Skeletal muscle tissue (tissue), 4 donors: Measurements from ENCODE around the gene HOXD13. TPM values are rescaled to one million over a fixed set of nuclear protein-coding genes. Genes with fewer than 3 reads are reported as not detected.

Experiments
- H3K27ac ChIP-seq: one replicate; pipeline ENCODE4 v1.7.0; 2013; ENCODE audit warnings: mild to moderate bottlenecking, low read depth, low read length, inconsistent platforms
- H3K27me3 ChIP-seq, 3 donors: one replicate each; pipeline ENCODE4 v1.7.0; 2013; ENCODE audit warnings: low read length in 3 of 3; ENCODE audit not compliant: control insufficient read depth in 3 of 3, insufficient read depth in 3 of 3
- H3K36me3 ChIP-seq, 3 donors: one replicate each; pipeline ENCODE4 v1.7.0; 2013; ENCODE audit warnings: low read length in 3 of 3; ENCODE audit not compliant: control insufficient read depth in 3 of 3, insufficient read depth in 3 of 3
- H3K4me1 ChIP-seq, 3 donors: one replicate each; pipeline ENCODE4 v1.7.0; 2013; ENCODE audit warnings: low read length in 3 of 3, mild to moderate bottlenecking in 3 of 3; ENCODE audit not compliant: control insufficient read depth in 3 of 3, insufficient read depth in 3 of 3
- H3K4me3 ChIP-seq, 3 donors: one replicate each; pipeline ENCODE4 v1.7.0; 2013; ENCODE audit warnings: low read length in 3 of 3
- H3K9ac ChIP-seq, 3 donors: one replicate each; pipeline ENCODE4 v1.7.0; 2013; ENCODE audit warnings: low read length in 3 of 3, mild to moderate bottlenecking in 3 of 3, moderate library complexity in 2 of 3, low read depth in 1 of 3
- H3K9me3 ChIP-seq, 3 donors: one replicate each; pipeline ENCODE4 v1.7.0; 2013; ENCODE audit warnings: low read length in 3 of 3; ENCODE audit not compliant: control insufficient read depth in 3 of 3
- total RNA-seq: library from RNA; depleted of rRNA; stranded (reverse); fragments of >200 nt; gene quantifications from one replicate; pipeline ENCODE4 v1.2.3, GENCODE V29; 2014
- donor health status: Osteomylitis.

Gene HOXD13
- total RNA-seq, 1 donor from 2014 or later, result under 0.01 TPM

- Histone ChIP-seq H3K9ac (no peak overlapping the region), H3K9me3 (peaks cover 0 to 1% (median 0%) of the 10 kb centered on the region in 3 donors), H3K27me3 (peaks cover 95 to 97% (median 95%) of the 10 kb centered on the region in 3 donors), H3K4me1 (peaks cover 7 to 12% (median 11%) of the 10 kb centered on the region in 3 donors), H3K27ac (no peak overlapping the region), H3K36me3 (no peaks in the 10 kb centered on the region), H3K4me3 (no peak overlapping the region)
These were observed 19.3 kb upstream of the HOXD13 start for GRCh38 chr2:176072951-176073904.

- Histone ChIP-seq H3K27me3 (peaks cover 94 to 96% (median 95%) of the 10 kb centered on the region in 3 donors), H3K36me3 (no peaks in the 10 kb centered on the region), H3K27ac (no peak overlapping the region), H3K9ac (no peak overlapping the region), H3K4me1 (peaks cover 6 to 13% (median 12%) of the 10 kb centered on the region in 3 donors), H3K9me3 (peaks cover 0 to 1% (median 0%) of the 10 kb centered on the region in 3 donors), H3K4me3 (no peak overlapping the region)
These were observed 17.5 kb upstream of the HOXD13 start for GRCh38 chr2:176074919-176075425.

GRCh38 chr2:176075481-176075880, 17.0 kb upstream of the HOXD13 start:
- Histone ChIP-seq H3K36me3 (no peaks in the 10 kb centered on the region), H3K4me3 (no peak overlapping the region), H3K27ac (no peak overlapping the region), H3K9me3 (peaks cover 0 to 1% (median 0%) of the 10 kb centered on the region in 3 donors), H3K4me1 (peaks cover 6 to 15% (median 13%) of the 10 kb centered on the region in 3 donors), H3K9ac (no peak overlapping the region), H3K27me3 (peaks cover 90 to 94% (median 92%) of the 10 kb centered on the region in 3 donors)

GRCh38 chr2:176076063-176076462, 16.5 kb upstream of the HOXD13 start:
- Histone ChIP-seq H3K9me3 (peaks cover 0 to 1% (median 0%) of the 10 kb centered on the region in 3 donors), H3K9ac (no peak overlapping the region), H3K4me3 (no peak overlapping the region), H3K4me1 (peaks cover 6 to 19% (median 17%) of the 10 kb centered on the region in 3 donors), H3K27ac (no peak overlapping the region), H3K36me3 (no peaks in the 10 kb centered on the region), H3K27me3 (peaks cover 90 to 94% (median 92%) of the 10 kb centered on the region in 3 donors)

GRCh38 chr2:176076796-176077195, 15.7 kb upstream of the HOXD13 start:
- H3K36me3 ChIP-seq, result no peaks in the 10 kb centered on the region
- H3K4me3 ChIP-seq, result no peak overlapping the region
- peaks cover 90 to 94% (median 92%) of the 10 kb centered on the region in 3 donors for H3K27me3 ChIP-seq
- H3K27ac ChIP-seq, result no peak overlapping the region
- peaks cover 0 to 1% (median 0%) of the 10 kb centered on the region in 3 donors for H3K9me3 ChIP-seq
- peaks cover 6 to 19% (median 17%) of the 10 kb centered on the region in 3 donors for H3K4me1 ChIP-seq
- H3K9ac ChIP-seq, result no peak overlapping the region

- Histone ChIP-seq H3K4me1 (peaks cover 10 to 24% (median 14%) of the 10 kb centered on the region in 3 donors), H3K27ac (no peak overlapping the region), H3K9ac (no peak overlapping the region), H3K36me3 (no peaks in the 10 kb centered on the region), H3K9me3 (peaks cover 0 to 1% (median 0%) of the 10 kb centered on the region in 3 donors), H3K27me3 (peaks cover 91 to 94% (median 93%) of the 10 kb centered on the region in 3 donors), H3K4me3 (peak overlapping the region in 1 of 3 donors; percentile 29)
These were observed 13.8 kb upstream of the HOXD13 start for GRCh38 chr2:176078541-176079284.

GRCh38 chr2:176079285-176079830, 13.2 kb upstream of the HOXD13 start:
- no peak overlapping the region for H3K27ac ChIP-seq
- H3K9ac ChIP-seq, result no peak overlapping the region
- H3K4me1 ChIP-seq, result peaks cover 10 to 24% (median 14%) of the 10 kb centered on the region in 3 donors
- H3K4me3 ChIP-seq, result peak overlapping the region in 2 of 3 donors; percentile 27 to 29
- H3K27me3 ChIP-seq, result peaks cover 92 to 95% (median 94%) of the 10 kb centered on the region in 3 donors
- no peaks in the 10 kb centered on the region for H3K36me3 ChIP-seq
- H3K9me3 ChIP-seq, result peaks cover 0 to 1% (median 0%) of the 10 kb centered on the region in 3 donors

- H3K4me1 ChIP-seq, result peaks cover 11 to 27% (median 15%) of the 10 kb centered on the region in 3 donors
- H3K27ac ChIP-seq, result no peak overlapping the region
- peak overlapping the region in 2 of 3 donors; percentile 45 to 53 for H3K4me3 ChIP-seq
- no peaks in the 10 kb centered on the region for H3K36me3 ChIP-seq
- no peak overlapping the region for H3K9ac ChIP-seq
- H3K27me3 ChIP-seq, result peaks cover 92 to 95% (median 94%) of the 10 kb centered on the region in 3 donors
- H3K9me3 ChIP-seq, result peaks cover 0 to 1% (median 0%) of the 10 kb centered on the region in 3 donors
These were observed 12.5 kb upstream of the HOXD13 start for GRCh38 chr2:176079831-176080539.
